ENCODE measurements around the gene SOX10. TPM values are rescaled to one million over a fixed set of nuclear protein-coding genes. Genes with fewer than 3 reads are reported as not detected.

Gene SOX10
- total and polyA plus RNA-seq, 9 of the 15 experiments (the other 6 are each of a cell fraction or from before 2014, with no cell fraction given): not detected

DNA sequence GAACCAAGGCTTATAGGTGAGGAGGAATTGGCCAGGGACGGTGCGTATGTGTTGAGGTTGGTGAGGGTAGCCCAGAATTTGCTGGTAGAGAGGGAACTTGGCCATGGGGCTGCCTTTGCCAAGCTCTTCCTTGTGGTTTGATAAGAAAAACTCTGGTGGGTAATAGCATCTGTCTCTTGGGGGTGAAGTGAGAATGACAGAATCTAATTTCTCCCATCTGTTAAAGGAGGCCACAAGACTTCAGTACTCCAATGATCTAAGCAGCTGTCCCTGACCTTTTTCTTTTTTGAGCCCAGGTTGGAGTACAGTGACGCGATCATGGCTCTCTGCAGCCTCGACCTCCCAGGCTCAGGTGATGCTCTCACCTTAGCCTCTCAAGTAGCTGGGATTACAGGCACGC, 36.9 kb upstream of the SOX10 start:
- TF ChIP-seq, protein P1, sequence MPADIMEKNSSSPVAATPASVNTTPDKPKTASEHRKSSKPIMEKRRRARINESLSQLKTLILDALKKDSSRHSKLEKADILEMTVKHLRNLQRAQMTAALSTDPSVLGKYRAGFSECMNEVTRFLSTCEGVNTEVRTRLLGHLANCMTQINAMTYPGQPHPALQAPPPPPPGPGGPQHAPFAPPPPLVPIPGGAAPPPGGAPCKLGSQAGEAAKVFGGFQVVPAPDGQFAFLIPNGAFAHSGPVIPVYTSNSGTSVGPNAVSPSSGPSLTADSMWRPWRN (IDR thresholded peaks at IDR 0.05; ENCODE audit: low read depth): no peak
- TF ChIP-seq, protein P2, sequence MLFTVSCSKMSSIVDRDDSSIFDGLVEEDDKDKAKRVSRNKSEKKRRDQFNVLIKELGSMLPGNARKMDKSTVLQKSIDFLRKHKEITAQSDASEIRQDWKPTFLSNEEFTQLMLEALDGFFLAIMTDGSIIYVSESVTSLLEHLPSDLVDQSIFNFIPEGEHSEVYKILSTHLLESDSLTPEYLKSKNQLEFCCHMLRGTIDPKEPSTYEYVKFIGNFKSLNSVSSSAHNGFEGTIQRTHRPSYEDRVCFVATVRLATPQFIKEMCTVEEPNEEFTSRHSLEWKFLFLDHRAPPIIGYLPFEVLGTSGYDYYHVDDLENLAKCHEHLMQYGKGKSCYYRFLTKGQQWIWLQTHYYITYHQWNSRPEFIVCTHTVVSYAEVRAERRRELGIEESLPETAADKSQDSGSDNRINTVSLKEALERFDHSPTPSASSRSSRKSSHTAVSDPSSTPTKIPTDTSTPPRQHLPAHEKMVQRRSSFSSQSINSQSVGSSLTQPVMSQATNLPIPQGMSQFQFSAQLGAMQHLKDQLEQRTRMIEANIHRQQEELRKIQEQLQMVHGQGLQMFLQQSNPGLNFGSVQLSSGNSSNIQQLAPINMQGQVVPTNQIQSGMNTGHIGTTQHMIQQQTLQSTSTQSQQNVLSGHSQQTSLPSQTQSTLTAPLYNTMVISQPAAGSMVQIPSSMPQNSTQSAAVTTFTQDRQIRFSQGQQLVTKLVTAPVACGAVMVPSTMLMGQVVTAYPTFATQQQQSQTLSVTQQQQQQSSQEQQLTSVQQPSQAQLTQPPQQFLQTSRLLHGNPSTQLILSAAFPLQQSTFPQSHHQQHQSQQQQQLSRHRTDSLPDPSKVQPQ (CRISPR knock-in tag; IDR thresholded peaks at IDR 0.05; ENCODE audit: borderline replicate concordance): no peak
- TF ChIP-seq HCFC1 (IDR thresholded peaks at IDR 0.05; ENCODE audit: low read depth, low read length): no peak
- no peak for TF ChIP-seq JUND (IDR thresholded peaks at IDR 0.05; ENCODE audit: borderline replicate concordance, low read depth, low read length)
- TF ChIP-seq JUND (tag; IDR thresholded peaks at IDR 0.05; ENCODE audit: borderline replicate concordance, low read depth, low read length): no peak
- no peak for TF ChIP-seq PRMT5 (CRISPR knock-in tag; IDR thresholded peaks at IDR 0.05)
- no peak for TF ChIP-seq PML (IDR thresholded peaks at IDR 0.05; ENCODE audit: low read length)
- no peak for TF ChIP-seq HLTF (IDR thresholded peaks at IDR 0.05)
- TF ChIP-seq TOE1 (IDR thresholded peaks at IDR 0.05; ENCODE audit: borderline replicate concordance): no peak
- TF ChIP-seq TOE1 (CRISPR knock-in tag; IDR thresholded peaks at IDR 0.05; ENCODE audit: borderline replicate concordance, low read depth): no peak
- TF ChIP-seq NELFE (IDR thresholded peaks at IDR 0.05; ENCODE audit: insufficient read depth, insufficient read length): no peak
- TF ChIP-seq, protein P3, sequence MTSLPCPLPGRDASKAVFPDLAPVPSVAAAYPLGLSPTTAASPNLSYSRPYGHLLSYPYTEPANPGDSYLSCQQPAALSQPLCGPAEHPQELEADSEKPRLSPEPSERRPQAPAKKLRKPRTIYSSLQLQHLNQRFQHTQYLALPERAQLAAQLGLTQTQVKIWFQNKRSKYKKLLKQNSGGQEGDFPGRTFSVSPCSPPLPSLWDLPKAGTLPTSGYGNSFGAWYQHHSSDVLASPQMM (CRISPR knock-in tag; IDR thresholded peaks at IDR 0.05): no peak
- no peak for TF ChIP-seq ZNF239 (CRISPR knock-in tag; IDR thresholded peaks at IDR 0.05)
- TF ChIP-seq MEF2A (IDR thresholded peaks at IDR 0.05; ENCODE audit: control insufficient read depth, low read depth, low read length): no peak
- TF ChIP-seq KAT7 (CRISPR knock-in tag; IDR thresholded peaks at IDR 0.05; ENCODE audit: borderline replicate concordance): no peak
- no peak for TF ChIP-seq MIER1 (IDR thresholded peaks at IDR 0.05; ENCODE audit: low read depth)
- no peak for TF ChIP-seq RBFOX2 (IDR thresholded peaks at IDR 0.05; ENCODE audit: low read depth, low read length)
- TF ChIP-seq SRSF7 (optimal IDR thresholded peaks at IDR 0.05; ENCODE audit: low read depth, low read length): no peak
- FAIRE-seq (no peak), ATAC-seq (no peak), DNase-seq (ENCODE audit: extremely low read depth in 1 of 4, low spot score in 3 of 4) (no peak)
- ChIA-PET CTCF (ENCODE audit: low intra/inter-chr PET ratio) (no interaction called here), POLR2A (interaction anchor here (0.7 kb wide), 1 partner anchor 115 kb away, joined by 4 read pairs; no protein-coding TSS in a partner anchor)
- Histone ChIP-seq H3K4me2 (ENCODE audit: insufficient read depth, low read length) (no peak overlapping the region), H3K9ac (ENCODE audit: insufficient read depth in 1 of 2, low read depth in 2 of 2, low read length in 2 of 2) (no peak overlapping the region), H3K4me3 (no peak overlapping the region), H3K27me3 (ENCODE audit: control insufficient read depth in 2 of 2, insufficient read depth in 2 of 2, low read length in 2 of 2) (no peaks in the 10 kb centered on the region; a peak in 1 of 5 replicates), H3K36me3 (ENCODE audit: control insufficient read depth, insufficient read depth, low read length) (no peaks in the 10 kb centered on the region), H4K20me1 (replicated peaks; ENCODE audit: control insufficient read depth, insufficient read depth, low read length) (no peaks in the 10 kb centered on the region), H3K79me2 (ENCODE audit: control insufficient read depth, insufficient read depth, low read length) (no peaks in the 10 kb centered on the region), H3K4me1 (replicated peaks in 1 of 2; ENCODE audit: control insufficient read depth in 2 of 2, insufficient read depth in 2 of 2, low read length in 2 of 2) (peaks cover 10 to 24% of the 10 kb centered on the region in 2 experiments; a peak in 4 of 5 replicates), H3K9me1 (ENCODE audit: control insufficient read depth, insufficient read depth, low read length) (no peaks in the 10 kb centered on the region), H3K27ac (ENCODE audit: extremely low read depth, low read depth, low read length) (no peak overlapping the region), H3K9me3 (replicated peaks; ENCODE audit: control insufficient read depth, insufficient read depth, low read depth, low read length) (no peaks in the 10 kb centered on the region), H2AFZ (ENCODE audit: low read depth, low read length) (no peak overlapping the region)
- intact Hi-C loops (cut with micrococcal nuclease): loop anchor here (10.0 kb wide), 1 partner anchor 66 kb away; the partner anchor contains the start of genes C22orf23 and POLR2F
- no TSS peak for BruUV-seq (replicated peaks)
- 49% methylated on average over 5 of the region's 6 CpGs for WGBS (ENCODE audit: insufficient coverage, low coverage, missing lambda C conversion rate)
- in situ Hi-C loops (cut with MboI): no loop called here
